ENCODE data around the gene CDCP1. TPM values are rescaled to one million over a fixed set of nuclear protein-coding genes. Genes with fewer than 3 reads are reported as not detected.
"Not testable (repeated sequence)": the region's sequence is repeated elsewhere in the genome, so short reads cannot be mapped to it uniquely, and the experiment has no call there.

Gene CDCP1
- total RNA-seq, 1 donor from 2014 or later = under 0.01 TPM

DNA sequence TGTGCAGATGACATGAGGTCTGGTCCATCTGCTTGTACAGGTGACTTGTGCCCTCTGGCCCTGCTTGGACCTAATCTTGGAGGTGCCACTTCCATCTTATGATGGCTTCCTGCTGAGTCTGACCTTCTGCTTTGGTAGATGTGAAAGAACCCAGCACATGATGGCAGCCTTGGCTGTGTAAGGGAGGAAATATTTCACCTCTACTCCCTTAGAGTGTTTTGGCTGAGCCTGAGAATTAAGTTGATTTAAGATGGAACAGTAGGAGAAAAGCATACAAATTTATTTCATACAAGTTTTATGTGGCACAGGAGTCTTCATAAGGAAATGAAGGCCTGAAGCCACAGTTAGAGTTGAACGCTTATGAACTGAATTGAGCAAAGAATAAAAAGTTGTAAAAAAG, 27.6 kb upstream of the CDCP1 start:
- no peak for DNase-seq (ENCODE audit: low read depth in 2 of 2)

- DNase-seq (ENCODE audit: low read depth in 2 of 2) = peak in 1 of 2 donors; percentile 39
These were observed 25.1 kb upstream of the CDCP1 start for GRCh38 chr3:45171283-45171682.

- DNase-seq (ENCODE audit: low read depth in 2 of 2) = no peak
These were observed 23.9 kb upstream of the CDCP1 start for GRCh38 chr3:45170096-45170495.

- no peak for DNase-seq (ENCODE audit: low read depth in 2 of 2)
These were observed 23.1 kb upstream of the CDCP1 start for GRCh38 chr3:45169125-45169904.

- DNase-seq (ENCODE audit: low read depth in 2 of 2) = no peak
These were observed 22.3 kb upstream of the CDCP1 start for GRCh38 chr3:45168451-45168850.

DNA sequence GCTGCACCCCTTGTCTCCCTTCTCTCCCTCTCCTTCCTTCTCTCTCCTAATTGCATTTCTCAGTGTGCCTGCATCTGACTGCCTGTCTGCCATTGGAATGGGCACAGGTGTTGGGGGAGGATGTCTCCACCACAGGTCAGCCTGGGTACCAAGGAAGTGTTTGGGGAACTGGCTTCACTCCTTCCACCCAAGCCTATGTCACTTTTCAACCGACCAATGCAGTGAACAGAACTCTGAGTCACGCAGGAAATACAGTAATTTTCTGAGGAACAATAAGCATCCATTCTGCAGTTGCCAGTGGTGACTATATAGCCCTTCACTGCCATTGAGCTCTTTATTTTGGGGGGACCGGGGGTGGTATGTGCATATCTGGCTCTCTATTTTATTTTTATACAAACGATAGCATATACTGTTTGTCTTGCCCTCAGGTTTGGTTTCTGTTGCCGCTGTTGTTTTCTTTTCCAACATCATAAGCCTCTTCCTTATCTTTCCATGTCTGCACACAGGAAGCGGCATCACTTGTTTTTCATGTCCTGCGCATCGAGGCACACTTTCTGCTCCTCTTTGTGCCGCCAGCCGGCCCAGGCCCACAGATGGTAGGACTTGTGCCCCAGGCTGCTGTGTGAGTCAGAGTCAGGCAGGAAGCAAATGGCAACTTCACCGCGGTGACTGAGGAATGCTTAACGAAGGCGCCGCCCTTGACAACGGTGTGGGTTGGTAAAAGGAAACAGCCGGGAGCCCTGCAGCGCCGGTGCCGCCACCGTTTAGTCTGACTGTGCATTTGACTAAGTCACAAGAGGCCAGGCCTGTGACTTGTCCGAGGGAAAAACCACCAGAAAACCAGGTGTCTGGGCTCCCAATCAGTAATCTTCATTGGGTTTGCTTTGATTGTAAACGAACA, 21.1 kb upstream of the CDCP1 start:
- DNase-seq (ENCODE audit: low read depth in 2 of 2) = peak; percentile 90 to 97

DNA sequence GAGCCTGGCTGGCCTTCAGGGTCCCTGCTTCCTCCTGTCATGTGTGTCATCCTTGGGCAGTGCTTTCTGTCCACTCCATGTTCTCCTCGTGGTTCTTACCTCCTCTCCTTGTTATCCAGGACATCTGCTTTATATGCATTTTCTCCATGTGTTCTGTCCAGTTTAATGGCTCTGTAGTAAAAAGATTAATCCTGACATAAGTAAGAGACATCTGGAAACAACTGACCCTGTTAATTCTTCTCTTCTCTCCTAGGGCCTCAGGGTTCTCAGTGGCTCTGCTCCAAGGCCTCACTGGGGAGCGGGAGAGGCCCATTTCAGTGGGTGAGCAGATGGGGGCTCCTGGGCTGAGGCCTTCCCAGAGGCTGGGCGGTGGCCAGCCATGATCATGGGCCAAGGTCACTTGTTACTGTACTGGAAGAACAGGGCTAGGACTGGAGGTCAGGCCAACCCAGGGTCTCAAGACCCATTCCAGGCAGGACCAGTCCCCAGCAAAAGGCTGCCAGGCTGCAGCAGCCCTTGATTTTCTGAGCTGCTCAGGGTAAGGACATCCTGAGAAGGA, 20.2 kb upstream of the CDCP1 start:
- DNase-seq (ENCODE audit: low read depth in 2 of 2) = no peak

- DNase-seq (ENCODE audit: low read depth in 2 of 2) = peak; percentile 12 to 45
These were observed 19.5 kb upstream of the CDCP1 start for GRCh38 chr3:45165497-45166283.

GRCh38 chr3:45164056-45164455, 17.9 kb upstream of the CDCP1 start:
- no peak for DNase-seq (ENCODE audit: low read depth in 2 of 2)

GRCh38 chr3:45163481-45163880, 17.3 kb upstream of the CDCP1 start:
- no peak for DNase-seq (ENCODE audit: low read depth in 2 of 2)

DNA sequence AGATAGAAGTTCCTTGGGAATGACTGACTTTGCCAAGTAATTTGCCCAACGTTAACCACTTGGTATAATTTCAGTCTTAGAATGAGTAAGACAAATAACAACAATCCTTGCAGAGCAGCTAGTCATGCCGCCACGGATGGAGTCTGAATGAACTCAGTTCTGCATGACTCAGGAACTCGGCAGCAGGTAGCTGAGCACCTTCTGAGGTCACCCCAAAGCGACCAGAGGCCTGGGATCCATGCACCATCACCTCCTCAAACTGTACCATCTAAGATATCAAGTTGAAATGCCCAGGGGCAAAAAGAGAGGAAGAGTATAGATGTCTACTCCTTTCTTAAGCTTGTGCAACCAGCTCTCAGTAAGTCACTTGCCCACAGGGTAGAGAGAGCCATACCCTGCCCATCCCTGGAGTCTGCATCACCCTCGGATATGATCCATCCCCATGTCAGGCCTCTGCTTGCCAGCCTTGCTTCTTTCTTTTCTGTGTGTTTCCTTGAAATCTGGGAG, 8.5 kb upstream of the CDCP1 start:
- DNase-seq (ENCODE audit: low read depth in 2 of 2) = peak in 1 of 2 donors; percentile 28

DNA sequence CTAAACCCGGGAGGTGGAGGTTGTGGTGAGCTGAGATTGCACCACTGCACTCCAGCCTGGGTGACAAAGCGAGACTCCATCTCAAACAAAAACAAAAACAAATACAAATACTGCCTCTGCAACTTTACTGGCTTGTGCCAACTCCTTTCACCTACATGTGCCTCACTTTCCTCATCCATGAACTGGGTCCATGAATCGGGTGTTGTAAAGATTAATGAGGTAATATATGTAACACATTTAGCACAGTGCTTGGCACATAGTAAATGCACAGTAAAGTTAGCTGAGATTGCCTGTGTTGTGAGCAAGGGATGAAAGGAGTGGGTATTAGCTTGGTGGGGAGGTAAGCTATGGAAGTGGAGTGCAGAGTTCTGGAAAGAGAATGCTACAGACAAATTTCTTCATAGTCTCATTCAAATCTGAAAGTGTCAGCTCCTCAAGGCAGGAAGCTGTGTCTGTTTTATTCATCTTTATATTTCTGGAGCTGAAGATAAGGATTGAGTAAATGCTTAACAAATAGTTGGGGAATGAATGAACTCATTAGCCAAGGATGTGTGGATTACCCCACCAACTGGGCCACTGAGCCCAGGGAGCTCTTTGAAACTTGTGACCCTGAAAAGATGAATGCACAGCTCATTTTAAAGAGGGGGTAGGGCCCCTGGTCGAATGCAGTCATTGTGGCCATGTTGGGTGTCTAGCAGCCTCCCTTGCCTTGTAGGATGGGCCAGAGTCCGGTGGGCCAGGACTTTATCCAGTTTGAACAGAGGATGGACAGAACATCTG, 7.7 kb upstream of the CDCP1 start:
- DNase-seq (ENCODE audit: low read depth in 2 of 2) = no peak

- no peak for DNase-seq (ENCODE audit: low read depth in 2 of 2)
These were observed 6.1 kb upstream of the CDCP1 start for GRCh38 chr3:45152307-45152706.

GRCh38 chr3:45151100-45151499, 4.9 kb upstream of the CDCP1 start:
- no peak for DNase-seq (ENCODE audit: low read depth in 2 of 2)

- DNase-seq (ENCODE audit: low read depth in 2 of 2) = no peak
These were observed 2.7 kb upstream of the CDCP1 start for GRCh38 chr3:45148921-45149320.

DNA sequence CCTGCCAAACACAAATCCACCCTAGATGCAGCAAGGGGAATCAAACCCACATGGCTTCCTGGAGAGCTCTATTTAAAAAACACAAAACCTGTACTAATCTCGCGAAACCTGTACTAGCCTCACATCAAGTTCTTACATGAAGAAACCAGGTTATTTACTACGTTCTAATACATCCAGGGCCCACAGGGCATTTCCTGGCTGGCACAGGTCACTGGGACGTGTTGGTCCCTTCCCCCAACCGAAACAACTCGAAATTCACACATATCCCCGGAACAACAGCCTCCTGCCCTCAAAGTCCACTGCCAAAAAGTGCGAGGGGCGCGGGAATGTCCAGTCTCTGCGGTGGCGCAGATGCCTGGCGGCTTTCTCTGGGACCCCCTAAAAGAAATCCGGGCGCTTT, 955 bp downstream of the CDCP1 start:
- DNase-seq (ENCODE audit: low read depth in 2 of 2) = no peak

DNA sequence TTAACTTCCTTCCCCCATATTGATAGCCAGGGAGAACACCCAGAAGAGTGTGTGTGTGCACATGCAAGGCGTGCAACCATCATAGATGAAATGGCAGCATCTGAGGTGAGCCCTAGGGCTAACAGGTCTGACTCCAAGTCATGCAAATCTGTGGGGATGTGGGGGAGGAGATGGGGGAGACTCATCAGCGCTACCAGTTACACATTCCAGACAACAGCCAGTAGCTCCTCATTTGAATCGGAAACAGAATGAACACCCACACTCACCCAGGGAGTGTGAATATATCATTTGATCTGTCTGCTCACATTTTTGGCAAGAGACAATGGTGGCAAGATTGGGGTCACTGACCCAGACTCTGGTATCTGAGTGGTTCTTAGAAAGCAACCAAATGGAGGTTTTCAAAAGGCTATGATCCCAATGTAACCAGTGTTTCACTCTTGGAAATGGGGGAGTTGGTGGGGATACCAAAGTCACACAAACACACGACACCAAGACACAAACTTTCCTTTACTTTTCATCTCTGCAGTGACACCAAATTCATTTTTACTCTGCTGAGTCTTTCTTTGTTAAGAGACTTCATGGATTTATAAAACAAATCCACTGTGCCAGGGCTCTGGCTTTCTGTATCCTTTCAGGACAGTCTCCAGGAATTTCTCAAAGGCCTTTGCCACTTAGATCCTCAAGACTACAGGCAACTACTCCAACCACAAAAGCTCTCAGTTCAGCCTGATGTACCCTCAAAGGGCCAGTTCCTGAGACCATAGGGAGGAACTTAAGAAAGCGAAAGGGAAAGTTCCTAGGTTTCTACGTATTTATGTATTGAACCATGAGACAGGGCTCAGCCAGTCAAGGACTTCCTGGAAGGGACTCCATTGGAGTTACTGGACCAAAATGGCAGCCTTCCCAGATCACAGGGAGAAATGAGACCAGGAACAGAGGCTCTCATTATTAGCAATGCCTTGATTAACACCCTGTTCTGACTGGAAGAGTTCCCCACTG, 2.2 kb downstream of the CDCP1 start:
- DNase-seq (ENCODE audit: low read depth in 2 of 2) = peak in 1 of 2 donors; percentile 54

GRCh38 chr3:45140770-45141155, 5.4 kb downstream of the CDCP1 start:
- DNase-seq (ENCODE audit: low read depth in 2 of 2) = not testable (repeated sequence)

DNA sequence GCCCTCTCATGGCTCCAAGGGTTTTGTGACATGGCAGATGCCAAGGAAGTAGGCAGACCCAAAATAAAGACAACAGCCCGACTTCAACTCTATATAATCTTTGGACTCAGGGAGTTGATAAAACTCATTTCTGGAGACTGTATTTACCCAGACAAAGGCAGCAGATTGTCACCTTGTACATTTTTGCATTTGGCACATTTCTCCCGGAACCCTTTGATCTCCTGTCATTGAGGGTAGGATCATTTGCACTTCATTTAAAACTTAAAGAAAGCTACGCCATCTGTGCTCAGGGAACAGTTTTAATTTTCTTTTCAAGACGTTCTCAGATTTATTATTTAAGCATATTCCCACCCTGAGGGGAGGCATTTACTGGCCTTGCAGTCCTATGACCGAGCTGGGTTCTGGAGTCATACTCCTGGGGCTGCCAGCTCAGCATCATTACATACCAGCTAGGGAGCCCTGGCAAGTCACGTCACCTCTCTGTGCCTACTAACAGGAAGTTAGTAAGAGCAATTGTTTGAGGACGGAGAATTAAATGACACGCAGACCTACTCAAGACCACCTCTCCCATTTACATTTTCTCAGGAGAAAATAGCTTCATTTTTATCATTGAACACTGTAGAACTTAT, 5.9 kb downstream of the CDCP1 start:
- DNase-seq (ENCODE audit: low read depth in 2 of 2) = peak in 1 of 2 donors; percentile 68

Data from lung microvascular endothelial cell (primary cell).